ENCODE data around the gene SORCS2. TPM values are rescaled to one million over a fixed set of nuclear protein-coding genes. Genes with fewer than 3 reads are reported as not detected.

The SORCS2 gene
- total and polyA plus RNA-seq, 2 of the 4 experiments (the other 2 are of a cell fraction) = 0.36 to 0.62 TPM

- 0% methylated on average over 2 of the region's 17 CpGs; no CpG with 5 or more reads in 1 of the 2 experiments for WGBS, 2 experiments (ENCODE audit: extremely low coverage in 2 of 2, insufficient read length in 1 of 2)
- Histone ChIP-seq H3K9me3 (ENCODE audit: control insufficient read depth, insufficient read depth, low read length) (peaks cover 4% of the 10 kb centered on the region; the same call in 1 of the 2 replicates), H3K56ac (ENCODE audit: extremely low read depth, insufficient read depth, low read length) (no peak overlapping the region), H3K14ac (replicated peaks; ENCODE audit: low read depth, low read length) (no peak overlapping the region), H3K79me1 (ENCODE audit: low read depth in 1 of 2, low read length in 2 of 2) (no peaks in the 10 kb centered on the region), H2AK9ac (replicated peaks; ENCODE audit: low read depth, low read length, poor library complexity) (no peak overlapping the region), H4K8ac (ENCODE audit: low read depth in 2 of 2, low read length in 2 of 2) (no peak overlapping the region), H3K9me1 (ENCODE audit: insufficient read depth, low read length) (no peaks in the 10 kb centered on the region), H3K4me3 (ENCODE audit: insufficient read depth, low read depth, low read length) (no peak overlapping the region), H3K27me3 (ENCODE audit: control insufficient read depth, insufficient read depth, low read length) (peaks cover 28% of the 10 kb centered on the region), H4K20me1 (ENCODE audit: insufficient read depth, low read length) (no peaks in the 10 kb centered on the region), H3K36me3 (ENCODE audit: control insufficient read depth, insufficient read depth, low read length) (no peaks in the 10 kb centered on the region), H2BK120ac (ENCODE audit: low read depth, low read length) (no peak overlapping the region), H2AFZ (replicated peaks; ENCODE audit: low read length, poor library complexity) (no peak overlapping the region), H3K23ac (ENCODE audit: low read depth, low read length) (no peak overlapping the region), H2BK15ac (ENCODE audit: low read depth, low read length) (no peak overlapping the region), H3K18ac (ENCODE audit: low read depth, low read length) (no peak overlapping the region), H3K4ac (ENCODE audit: low read depth, low read length) (no peak overlapping the region), H3K4me1 (ENCODE audit: control insufficient read depth, insufficient read depth, low read length) (no peaks in the 10 kb centered on the region), H3K9ac (ENCODE audit: low read depth, low read length) (no peak overlapping the region), H3K4me2 (ENCODE audit: low read depth, low read length) (no peak overlapping the region), H3K27ac (ENCODE audit: insufficient read depth, low read length) (no peak overlapping the region), H4K5ac (ENCODE audit: low read depth, low read length) (no peak overlapping the region), H4K91ac (ENCODE audit: insufficient read depth, low read depth, low read length) (no peak overlapping the region), H2BK20ac (ENCODE audit: low read depth, low read length) (no peak overlapping the region), H2BK5ac (ENCODE audit: low read depth, low read length, poor library complexity, severe bottlenecking) (no peak overlapping the region), H2AK5ac (ENCODE audit: low read depth, low read length) (no peak overlapping the region)
- BruUV-seq (replicated peaks) = no TSS peak
- ATAC-seq (ENCODE audit: low read depth) (no peak), DNase-seq (no peak)
- ChIA-PET CTCF (interaction anchor here (0.8 kb wide), 1 partner anchor 16 kb away, joined by 3 read pairs; no protein-coding TSS in a partner anchor), POLR2A (ENCODE audit: unreplicated experiment) (no interaction called here)
- in situ Hi-C loops (cut with MboI; ENCODE audit: low sequenced_read_pairs) = no loop called here
- TF ChIP-seq CHD1 (IDR thresholded peaks at IDR 0.05; ENCODE audit: low read depth, low read length) (no peak), BHLHE40 (IDR thresholded peaks at IDR 0.05; ENCODE audit: low read depth, low read length) (no peak), RFX5 (IDR thresholded peaks at IDR 0.05; ENCODE audit: low read depth, low read length) (no peak), NFE2L2 (IDR thresholded peaks at IDR 0.05; ENCODE audit: low read depth, low read length) (no peak), CEBPB (IDR thresholded peaks at IDR 0.05; ENCODE audit: low read depth, low read length) (no peak), RCOR1 (IDR thresholded peaks at IDR 0.05; ENCODE audit: insufficient replicate concordance, low read length) (no peak)
- TF ChIP-seq, protein P1, sequence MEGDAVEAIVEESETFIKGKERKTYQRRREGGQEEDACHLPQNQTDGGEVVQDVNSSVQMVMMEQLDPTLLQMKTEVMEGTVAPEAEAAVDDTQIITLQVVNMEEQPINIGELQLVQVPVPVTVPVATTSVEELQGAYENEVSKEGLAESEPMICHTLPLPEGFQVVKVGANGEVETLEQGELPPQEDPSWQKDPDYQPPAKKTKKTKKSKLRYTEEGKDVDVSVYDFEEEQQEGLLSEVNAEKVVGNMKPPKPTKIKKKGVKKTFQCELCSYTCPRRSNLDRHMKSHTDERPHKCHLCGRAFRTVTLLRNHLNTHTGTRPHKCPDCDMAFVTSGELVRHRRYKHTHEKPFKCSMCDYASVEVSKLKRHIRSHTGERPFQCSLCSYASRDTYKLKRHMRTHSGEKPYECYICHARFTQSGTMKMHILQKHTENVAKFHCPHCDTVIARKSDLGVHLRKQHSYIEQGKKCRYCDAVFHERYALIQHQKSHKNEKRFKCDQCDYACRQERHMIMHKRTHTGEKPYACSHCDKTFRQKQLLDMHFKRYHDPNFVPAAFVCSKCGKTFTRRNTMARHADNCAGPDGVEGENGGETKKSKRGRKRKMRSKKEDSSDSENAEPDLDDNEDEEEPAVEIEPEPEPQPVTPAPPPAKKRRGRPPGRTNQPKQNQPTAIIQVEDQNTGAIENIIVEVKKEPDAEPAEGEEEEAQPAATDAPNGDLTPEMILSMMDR (conservative IDR thresholded peaks at IDR 0.05; ENCODE audit: low read depth, low read length) = no peak
- dilution Hi-C loops (cut with HindIII; ENCODE audit: low sequenced_read_pairs, unreplicated experiment) = no loop called here
- intact Hi-C loops (cut with micrococcal nuclease) = no loop called here
Measured at GRCh38 chr4:7461230-7461629, 268.9 kb downstream of the SORCS2 start.
